ENCODE data around the gene AFDN.

Gene AFDN

GRCh38 chr6:167807756-167808155 lies 19.0 kb upstream of the AFDN start:
- no peak for DNase-seq (ENCODE audit: low spot score)
- TF ChIP-seq CTCF (IDR thresholded peaks at IDR 0.05): no peak
- no peak overlapping the region for H3K27ac ChIP-seq
- H3K4me3 ChIP-seq: no peak overlapping the region

- H3K4me3 ChIP-seq: no peak overlapping the region
- TF ChIP-seq CTCF (IDR thresholded peaks at IDR 0.05): no peak
These were observed 15.7 kb upstream of the AFDN start for GRCh38 chr6:167811040-167811439.

GRCh38 chr6:167811442-167812087 lies 15.1 kb upstream of the AFDN start:
- TF ChIP-seq CTCF (IDR thresholded peaks at IDR 0.05): no peak

More at GRCh38 chr6:167811040-167811439, 15.7 kb upstream of the AFDN start:
- no peak for DNase-seq (ENCODE audit: low spot score)
- no peak overlapping the region for H3K27ac ChIP-seq

GRCh38 chr6:167812088-167812487 lies 14.6 kb upstream of the AFDN start:
- Histone ChIP-seq H3K27ac (no peak overlapping the region), H3K4me3 (no peak overlapping the region)
- no peak for TF ChIP-seq CTCF (IDR thresholded peaks at IDR 0.05)
- no peak for DNase-seq (ENCODE audit: low spot score)

More at GRCh38 chr6:167811442-167812087, 15.1 kb upstream of the AFDN start:
- H3K4me3 ChIP-seq: no peak overlapping the region
- no peak overlapping the region for H3K27ac ChIP-seq
- no peak for DNase-seq (ENCODE audit: low spot score)

- DNase-seq (ENCODE audit: low spot score): no peak
- TF ChIP-seq CTCF (IDR thresholded peaks at IDR 0.05): no peak
- H3K4me3 ChIP-seq: no peak overlapping the region
- H3K27ac ChIP-seq: no peak overlapping the region
These were observed 11.3 kb upstream of the AFDN start for GRCh38 chr6:167815296-167815980.

GRCh38 chr6:167817016-167817415 lies 9.7 kb upstream of the AFDN start:
- Histone ChIP-seq H3K27ac (no peak overlapping the region), H3K4me3 (no peak overlapping the region)
- TF ChIP-seq CTCF (IDR thresholded peaks at IDR 0.05): no peak
- no peak for DNase-seq (ENCODE audit: low spot score)

GRCh38 chr6:167817729-167818128 lies 9.0 kb upstream of the AFDN start:
- Histone ChIP-seq H3K4me3 (no peak overlapping the region), H3K27ac (no peak overlapping the region)
- TF ChIP-seq CTCF (IDR thresholded peaks at IDR 0.05): no peak
- no peak for DNase-seq (ENCODE audit: low spot score)

Data from coronary artery (tissue), 2 donors.